Stimulated activated CD8-positive, alpha-beta memory T cell treated with anti-CD3 and anti-CD28 coated beads, Interleukin-7, amount 100 ng/mL, for 4 hours (primary cell): Measurements from ENCODE around the gene PITPNM3.

ENCODE experiments used
- DNase-seq, 2 donors: peaks; one replicate each; pipeline ENCODE4 v3.0.0-alpha.2; 2020; ENCODE audit warnings: low read depth in 2 of 2

PITPNM3 gene

DNA sequence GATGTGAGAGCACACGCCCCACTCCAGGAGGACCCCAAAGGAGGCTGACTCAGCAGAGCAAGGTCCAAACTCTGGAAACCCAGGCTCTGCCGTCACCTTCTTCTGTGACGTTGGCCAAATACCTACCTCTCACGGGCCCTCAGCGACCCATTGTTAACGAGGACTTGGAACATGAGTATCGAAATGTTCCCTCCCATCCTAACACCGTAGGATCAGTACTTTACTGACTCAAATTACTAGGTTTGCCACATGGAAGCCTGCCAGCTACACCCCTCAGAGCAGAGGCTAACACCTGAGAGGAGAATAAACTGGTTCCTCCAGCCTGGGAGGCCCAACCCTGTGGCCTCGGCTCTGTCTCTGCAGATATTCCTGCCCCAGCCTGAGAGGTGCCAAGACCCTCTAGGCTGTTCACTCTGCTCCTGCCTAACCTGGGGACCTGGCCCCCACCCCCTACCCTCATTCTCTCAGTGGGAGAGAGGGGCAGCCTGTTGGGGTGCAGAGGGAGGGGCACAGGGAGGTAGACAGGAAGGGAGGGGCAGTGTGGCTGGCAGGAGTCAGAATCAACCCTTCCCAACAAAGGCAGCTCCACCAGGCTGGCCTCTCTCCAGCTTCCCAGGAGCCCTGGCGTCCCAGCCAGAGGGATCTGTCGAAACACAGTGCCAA lies 4.4 kb downstream of the PITPNM3 start:
- no peak for DNase-seq

DNA sequence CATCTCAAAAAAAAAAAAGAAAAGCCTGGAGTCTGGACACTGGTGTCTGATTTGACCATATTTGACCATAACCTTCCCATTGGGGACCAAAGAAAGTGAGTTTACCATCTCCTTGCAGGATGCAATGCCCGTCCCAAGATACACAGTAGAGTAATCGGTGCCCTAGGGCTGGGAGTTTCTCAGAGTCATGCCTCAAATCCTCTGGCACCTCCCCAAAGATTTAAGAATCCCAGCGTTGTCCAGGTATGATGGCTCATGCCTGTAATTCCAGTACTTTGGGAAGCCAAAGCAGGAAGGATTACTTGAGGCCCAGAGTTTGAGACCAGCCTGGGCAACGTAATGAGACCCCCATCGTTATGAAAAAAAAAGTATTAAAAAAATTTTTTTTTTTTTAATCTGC lies 5.0 kb downstream of the PITPNM3 start:
- no peak for DNase-seq

DNA sequence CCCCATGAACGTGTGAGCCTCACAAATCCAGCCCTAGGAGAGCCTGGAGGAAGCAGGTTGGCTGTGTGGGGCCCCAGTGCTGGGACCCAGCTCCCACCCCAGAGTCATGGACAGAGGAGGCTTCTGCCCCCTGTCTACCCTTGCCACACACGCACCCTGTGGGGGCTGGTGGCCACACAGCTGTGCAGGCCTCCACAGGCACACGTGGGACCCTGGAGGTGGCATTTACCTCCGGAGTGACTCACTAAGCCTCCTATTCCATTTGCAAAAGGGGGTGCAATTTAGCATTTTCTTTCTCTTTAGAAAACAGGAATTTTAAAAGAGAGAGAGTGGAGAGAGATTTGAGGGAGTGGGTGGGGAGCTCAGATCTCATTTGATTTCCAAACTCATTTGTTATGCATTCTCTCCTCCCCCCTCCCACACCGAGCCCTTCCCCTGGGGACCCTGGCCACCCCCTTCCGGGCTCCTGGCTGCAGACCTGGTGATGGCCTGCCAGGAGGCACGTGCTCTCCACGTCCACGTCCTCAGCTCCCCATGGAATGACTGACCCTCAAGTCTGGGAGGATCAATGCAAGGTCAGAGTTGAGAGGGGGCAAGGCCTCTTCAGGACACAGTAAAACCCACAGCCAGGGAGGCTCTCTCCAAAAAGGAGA lies 6.8 kb downstream of the PITPNM3 start:
- DNase-seq, result no peak

DNA sequence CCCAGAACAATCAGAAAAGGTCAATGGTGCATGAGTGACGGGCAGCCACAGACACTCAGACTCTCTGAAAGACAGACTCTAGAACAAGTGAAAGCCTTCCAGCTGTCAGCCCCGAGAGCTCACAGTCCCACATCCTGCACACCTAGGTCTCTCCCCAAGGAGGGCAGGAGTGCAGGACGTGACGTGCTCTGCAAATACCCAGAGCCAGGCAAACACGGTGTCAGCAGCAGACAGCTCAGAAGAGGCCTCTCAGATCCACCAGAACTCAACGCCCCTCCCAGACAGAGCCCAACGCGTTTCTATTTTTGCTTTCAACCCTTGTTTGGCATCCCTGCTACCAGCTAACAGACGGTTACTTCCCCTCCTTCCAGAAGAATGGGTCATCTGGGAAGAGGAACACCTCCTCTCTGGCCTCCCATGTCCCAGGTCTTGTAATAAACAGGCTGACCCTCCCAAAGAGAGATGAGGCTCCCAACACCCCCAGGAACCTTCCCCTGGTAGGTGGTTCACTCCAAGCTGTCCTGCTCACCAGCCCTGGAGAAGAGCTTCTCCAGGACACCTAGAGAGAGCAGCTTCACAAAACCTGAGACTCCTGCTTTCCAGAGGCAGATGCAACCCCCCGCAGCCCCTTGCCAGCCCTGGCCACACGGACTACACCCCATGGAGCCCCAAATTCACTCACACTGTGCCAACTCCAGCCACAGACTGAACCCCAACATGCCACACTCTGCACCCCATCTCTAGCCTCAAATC lies 7.6 kb downstream of the PITPNM3 start:
- DNase-seq, result no peak

DNA sequence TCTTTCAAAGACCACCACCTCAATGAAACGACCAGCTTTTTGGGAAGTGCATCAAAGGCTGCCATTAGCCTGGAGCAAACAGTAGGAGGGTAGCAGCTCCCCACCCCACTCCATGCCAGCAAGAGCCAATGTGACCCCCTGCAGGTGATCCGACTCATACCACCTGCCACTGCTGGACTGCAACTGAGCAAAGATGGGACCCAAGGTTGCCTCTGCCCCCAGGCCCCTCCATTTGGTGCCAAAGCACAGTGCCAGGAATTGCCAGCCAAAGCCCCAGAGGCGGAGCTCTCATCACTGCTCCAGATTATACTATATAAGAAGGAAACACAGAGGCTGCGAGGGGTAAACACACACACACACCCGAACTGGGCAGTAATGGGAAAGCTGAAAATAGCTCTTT lies 8.3 kb downstream of the PITPNM3 start:
- DNase-seq, result no peak

DNA sequence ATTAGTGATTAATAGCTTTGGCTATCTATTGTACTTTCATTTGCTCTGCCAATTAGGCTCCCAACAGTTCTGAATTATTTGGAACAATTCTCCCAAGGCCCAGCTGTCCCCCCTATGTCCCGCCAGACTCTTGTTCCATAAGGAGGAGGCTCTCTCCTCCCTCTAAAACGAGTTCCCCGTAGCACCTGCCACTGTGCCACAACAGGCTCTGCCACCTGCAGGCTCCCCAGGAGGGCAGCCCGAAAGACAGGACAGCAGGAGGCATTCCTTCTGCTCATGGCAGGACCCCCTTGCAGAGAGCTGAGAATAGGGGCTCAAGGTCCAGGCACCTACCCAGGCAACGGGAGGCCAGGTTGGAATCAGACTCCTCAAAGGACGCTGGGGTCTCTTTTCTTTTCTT lies 9.0 kb downstream of the PITPNM3 start:
- DNase-seq, result no peak

DNA sequence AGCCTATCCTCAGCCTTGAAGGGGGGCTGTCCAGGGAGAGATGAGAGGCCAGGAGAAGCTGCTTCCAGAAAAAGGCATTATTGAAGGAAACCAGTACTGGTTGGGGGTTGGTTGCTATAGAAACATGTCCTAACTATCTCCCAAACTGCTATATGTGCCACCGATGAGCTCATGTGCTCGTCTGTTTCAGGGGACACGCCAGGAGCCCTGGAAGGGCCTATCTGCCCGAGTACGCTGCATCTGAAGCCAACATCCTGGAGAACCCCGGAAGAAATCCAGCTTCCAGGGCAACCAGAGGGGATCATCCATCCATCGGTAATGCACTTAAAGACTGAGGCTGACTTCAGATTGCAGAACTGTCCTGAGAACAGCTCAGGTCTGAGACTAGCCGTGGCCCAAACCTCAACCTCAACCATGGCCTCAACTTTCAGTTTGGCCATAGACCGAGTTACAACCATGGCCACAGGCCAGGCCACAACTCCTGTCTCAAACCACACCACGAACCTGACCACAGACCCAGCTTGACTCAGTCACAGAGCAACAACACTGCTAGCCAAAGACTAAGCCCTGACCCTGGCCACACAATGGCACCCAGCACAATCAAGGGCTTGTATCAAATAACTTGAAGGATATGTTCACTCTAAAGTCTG lies 10.2 kb downstream of the PITPNM3 start:
- DNase-seq, result no peak

DNA sequence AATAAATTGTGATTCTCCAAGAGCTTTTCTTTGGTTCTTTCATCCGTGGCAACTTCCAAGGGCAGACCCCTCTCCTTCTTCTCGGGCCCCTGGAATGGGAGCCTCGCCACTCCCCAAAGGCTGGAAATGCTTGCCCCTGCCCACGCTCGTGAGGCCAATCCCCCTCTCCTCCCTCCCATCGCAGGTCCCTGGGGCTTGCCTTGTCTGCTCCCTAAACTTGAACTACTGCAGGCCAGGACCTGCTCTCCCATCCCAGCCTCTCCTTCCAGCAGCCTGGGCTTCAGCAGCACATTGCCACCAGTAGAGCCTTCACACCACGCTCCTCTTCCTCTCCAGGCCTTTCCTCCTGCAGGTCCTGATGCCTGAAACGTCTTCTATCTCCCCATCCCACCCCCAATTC lies 11.1 kb downstream of the PITPNM3 start:
- DNase-seq, result no peak

DNA sequence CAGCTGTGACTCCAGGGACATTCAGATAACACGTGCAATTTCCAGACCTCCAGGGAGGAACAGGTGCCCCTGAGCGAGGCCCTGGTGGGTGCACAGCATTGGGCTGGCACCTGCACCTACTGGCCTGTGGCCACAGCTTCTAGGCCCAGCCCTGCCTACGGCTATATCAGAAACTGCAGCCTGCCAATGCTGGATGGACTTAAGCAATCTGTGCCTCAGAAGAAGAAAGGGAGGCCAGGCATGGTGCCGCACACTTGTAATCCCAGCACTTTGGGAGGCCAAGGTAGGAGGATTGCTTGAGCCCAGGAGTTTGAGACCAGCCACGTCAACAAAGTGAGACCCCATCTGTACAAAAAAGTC lies 12.4 kb downstream of the PITPNM3 start:
- no peak for DNase-seq

DNA sequence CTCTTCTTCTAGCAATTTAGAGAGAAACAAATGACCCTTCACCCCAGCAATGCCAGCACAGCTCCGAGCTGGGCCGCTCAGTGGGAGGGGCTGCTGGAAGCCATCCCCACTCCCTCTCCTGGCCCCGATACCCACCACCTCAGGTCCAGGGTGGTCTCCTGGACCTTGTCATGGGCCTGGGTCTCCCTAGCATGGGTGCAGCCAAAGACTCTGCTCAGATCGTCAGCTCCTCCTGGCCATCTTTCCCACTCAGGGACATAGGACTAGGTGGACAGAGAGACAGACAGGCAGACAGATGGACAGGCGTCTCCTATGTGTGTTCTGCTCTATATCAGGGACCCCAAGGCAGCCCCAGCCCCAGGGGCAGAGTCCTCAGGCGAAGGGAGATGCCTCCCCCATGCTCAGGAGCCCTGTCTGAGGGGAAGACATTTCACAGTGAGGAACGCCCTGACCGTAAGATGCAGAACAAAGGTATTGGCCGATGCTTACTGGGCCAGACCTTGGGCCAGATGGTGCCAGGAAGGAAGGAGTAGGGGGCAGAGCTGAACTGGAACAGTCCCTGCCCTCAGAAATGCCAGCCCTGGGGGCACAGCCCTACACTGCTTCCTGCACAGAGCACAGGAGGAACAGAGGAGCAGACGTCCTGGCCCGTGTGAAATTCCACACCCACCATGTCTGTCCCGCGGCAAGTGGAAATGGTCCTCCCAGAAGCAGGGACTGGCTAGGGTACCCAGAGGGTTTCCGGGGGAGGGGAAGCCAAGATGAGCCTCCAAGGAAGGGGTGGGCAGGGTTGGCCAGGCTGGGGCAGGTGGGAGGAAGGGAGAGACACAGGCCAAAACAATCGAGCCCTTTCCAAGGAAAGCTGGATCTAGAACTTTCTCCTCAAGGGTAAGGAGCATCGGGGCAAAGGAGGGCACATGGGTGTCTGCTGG lies 13.0 kb downstream of the PITPNM3 start:
- DNase-seq, result no peak

DNA sequence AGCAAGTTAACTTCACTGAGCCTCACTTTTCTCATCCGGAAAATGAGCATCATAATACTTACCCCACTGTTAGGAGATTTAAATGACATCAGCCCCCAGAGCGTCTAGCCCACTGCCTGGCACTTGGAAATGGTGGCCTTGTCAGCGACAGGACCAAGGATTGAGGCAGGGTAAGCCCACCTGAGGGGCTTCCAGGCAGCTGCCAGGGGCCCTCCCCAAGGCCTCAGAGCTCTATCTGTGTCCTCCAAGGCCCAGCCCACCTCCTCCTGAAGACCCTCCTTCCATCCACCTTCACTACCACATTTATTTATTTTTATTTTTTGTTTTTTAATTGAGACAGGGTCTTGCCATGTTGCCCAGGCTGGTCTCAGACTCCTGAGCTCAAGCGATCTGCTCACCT lies 13.8 kb downstream of the PITPNM3 start:
- DNase-seq, result no peak

DNA sequence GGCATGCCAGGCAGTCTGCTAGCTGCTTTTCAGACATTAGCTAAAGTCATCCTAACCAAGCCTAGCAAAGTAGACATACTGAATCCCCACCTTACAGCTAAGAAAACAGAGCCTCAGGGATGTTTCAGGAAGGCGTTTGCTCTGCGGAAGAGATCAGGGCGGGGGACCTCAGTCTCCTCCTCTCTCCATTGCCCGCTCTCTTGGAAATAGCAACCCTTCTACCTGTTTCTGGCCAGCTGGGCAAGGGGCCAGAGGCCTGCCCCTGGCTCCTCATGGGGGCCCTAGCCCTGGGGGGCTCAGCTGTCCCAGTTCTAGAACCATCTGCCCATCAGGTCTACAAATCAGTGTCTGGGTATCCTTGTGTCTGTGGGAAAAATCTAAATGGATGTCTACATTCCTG lies 14.5 kb downstream of the PITPNM3 start:
- no peak for DNase-seq

DNA sequence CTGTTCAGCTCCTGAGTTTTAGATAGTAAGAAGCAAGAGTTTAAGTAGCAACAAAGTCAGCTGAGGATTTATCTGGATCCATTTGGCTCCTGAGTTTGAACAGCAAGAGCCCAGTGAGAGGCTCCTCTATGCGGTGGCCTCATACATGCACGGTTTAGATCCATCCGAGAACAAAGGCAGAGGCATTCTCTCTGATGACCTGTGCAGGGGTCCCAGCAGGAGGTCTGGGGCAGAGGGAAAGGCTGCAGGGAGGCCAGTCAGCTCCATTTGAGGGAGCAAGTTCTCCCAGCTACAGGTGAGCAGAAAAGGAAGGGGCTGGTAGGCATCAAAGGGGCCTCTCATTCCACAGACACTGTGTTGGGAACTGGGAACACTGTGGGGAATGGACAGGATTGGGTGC lies 16.5 kb downstream of the PITPNM3 start:
- DNase-seq, result no peak

DNA sequence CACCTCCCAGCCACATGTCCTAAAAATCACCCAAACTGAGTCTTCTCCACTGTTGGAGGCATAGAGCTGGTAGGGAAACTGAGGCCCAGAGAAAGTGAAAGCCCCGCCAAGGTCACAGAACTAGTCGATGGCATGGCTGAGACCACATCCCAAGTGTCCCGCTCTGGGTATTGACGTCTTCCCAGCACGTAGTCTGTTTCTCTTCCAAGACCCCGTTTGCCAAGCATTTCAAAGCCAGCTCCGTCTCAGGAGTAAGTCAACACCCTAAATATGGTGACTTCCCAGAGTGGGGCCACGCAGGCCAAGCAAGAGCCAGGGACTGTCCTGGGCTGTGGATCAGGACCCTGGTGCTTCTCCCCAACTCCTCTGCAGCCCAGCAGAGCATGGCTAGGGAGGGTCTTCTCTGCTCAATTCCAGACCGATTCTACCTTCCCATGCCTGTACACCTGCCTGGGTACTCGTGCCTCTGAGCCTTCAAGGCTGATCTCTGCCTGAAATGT lies 19.7 kb downstream of the PITPNM3 start:
- DNase-seq, result no peak

DNA sequence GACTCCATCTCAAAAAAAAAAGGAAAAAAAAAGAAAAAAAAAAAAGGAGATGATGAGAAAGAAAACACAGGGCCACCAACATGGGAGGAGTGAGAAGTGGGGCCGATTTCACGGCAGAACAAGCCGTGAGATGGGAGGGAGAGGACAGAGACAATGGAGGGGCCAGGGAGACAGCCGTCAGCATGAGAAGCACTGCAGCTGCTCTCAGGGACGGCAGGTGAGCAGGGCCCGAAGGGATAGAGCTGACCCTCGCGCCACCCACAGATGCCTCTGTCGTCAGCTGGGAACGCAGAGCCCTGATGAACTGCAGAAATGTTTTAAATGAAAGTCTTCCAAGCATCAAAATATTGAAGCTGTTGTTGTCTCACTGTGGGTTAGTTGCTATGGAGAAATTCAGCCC lies 20.3 kb downstream of the PITPNM3 start:
- no peak for DNase-seq

DNA sequence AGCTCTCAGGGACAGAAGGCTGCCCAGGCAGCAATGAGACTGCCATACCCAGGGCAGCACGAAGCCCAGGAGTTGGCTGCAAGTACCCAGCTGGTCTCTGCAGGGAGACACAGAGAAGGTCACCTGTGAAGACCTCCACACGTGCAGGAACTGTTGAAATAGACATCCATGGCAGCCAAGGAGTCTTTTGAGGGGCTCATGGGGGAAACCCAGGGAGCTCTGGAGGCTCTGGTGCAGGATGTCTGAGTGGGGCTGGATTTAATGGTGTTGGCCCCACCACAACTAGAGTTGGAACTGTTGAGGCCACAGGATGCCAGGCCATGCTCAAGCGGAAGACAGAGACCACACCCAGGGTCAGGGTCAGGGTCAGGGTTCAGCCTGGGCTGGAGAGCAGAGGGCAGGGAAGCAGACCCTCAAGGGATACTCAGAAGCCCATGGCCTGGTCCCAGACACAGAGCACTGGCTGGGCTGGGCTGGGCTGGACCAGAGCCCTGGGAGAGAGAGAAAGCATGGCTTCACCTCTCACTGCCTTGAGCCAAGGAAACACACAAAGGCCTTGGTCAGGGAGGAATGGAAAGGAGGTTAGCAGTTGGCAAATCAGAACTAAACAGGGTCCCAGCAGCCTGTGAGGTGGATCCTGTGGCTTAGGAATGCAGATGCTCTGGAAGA lies 21.4 kb downstream of the PITPNM3 start:
- DNase-seq, result no peak

DNA sequence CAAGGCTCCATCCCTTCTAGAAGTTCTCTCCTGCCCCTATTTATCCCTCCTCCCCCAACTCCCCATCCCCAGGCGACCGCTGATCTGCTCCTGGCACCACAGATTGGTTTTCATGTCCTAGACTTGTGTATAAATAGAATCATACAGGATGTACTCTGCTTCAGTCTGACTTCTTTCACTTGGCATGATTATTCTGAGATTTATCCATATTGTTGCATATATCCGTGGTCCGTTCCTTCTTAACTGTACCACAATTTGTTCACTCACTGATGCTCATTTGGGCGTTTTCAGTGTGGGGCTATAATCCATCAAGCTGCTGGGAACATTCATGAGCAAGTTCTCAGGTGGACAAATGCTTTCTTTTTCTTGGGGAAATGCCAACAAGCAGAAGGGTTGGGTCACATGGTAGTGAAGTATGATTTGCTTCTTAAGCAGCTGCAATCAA lies 23.9 kb downstream of the PITPNM3 start:
- DNase-seq, result no peak

DNA sequence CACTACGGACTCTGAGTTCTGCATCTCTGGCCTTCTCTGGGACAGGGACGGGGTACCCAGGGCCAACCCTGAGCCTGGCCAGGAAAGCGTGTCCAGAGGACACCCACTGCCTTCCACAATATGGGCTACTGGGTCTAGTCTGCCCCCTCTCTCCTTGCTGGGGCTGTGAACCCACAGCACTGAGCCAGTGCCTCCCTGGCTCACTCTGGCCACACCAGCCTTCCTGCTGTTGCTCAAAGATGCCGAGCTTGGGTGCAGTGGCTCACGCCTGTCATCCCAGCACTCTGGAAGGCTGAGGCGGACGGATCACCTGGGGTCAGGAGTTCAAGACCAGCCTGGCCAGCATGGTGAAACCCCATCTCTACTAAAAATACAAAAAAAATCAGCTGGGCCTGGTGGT lies 24.8 kb downstream of the PITPNM3 start:
- no peak for DNase-seq

DNA sequence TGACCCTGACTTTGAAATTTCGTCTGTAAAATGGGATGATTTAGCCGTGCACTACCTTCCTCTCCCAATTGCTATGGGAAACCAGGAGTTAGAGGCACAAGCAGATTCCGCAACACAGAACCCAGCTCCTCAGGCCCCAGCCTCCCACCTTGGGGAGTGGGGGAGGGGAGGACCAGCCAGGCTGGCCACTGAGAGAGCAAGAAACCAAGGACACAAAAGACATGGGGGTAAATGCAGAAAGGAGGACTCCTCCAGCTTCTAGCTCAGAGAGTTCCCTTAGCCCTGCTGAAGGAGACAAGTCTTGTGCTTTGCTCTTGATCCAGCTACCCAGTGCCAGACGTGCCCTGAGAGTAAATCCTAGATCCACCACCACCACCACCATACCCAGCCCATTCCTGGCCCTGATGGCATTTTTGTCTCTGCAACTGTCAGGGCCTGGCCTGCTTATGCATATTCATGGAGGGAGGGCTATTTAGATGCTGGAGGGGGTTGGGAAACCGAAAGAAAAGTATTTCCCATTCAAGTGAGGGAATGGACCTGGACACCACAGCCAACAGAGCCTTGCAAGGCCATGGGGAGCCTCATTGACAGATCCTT lies 25.9 kb downstream of the PITPNM3 start:
- DNase-seq, result no peak

DNA sequence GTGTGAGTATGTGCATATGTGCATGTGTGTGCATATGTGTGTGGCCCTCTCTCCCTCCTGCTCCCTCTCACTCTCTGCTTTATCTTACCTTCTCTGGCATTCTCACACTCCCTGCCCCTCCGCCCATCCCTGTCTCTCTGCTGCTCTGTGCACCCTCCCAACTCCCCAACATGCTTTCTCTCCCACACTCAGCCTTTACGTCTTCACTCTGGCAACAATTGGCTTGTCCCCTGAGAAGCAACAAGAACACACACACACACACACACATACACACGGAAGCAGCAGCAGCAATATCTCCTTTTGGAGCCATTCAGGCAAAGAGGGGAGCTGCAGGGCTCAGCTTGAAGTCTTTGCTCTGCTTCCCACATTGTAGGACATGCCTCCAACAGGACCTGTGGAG lies 27.8 kb downstream of the PITPNM3 start:
- DNase-seq, result no peak
